Measurements from ENCODE around the gene GSG1L.

The GSG1L gene

GRCh38 chr16:27818246-27818645 is 245.3 kb downstream of the GSG1L start:
- Mint-ChIP-seq H3K9me3 (no peaks in the 10 kb centered on the region), H3K27me3 (peaks cover 58 to 79% of the 10 kb centered on the region in 2 donors), H3K4me3 (no peak overlapping the region), H3K27ac (no peak overlapping the region), H3K4me1 (ENCODE audit: low read depth in 2 of 2) (no peaks in the 10 kb centered on the region), H3K36me3 (ENCODE audit: insufficient read depth) (no peaks in the 10 kb centered on the region)
- no peak for ATAC-seq (replicated peaks)
- DNase-seq: no peak

DNA sequence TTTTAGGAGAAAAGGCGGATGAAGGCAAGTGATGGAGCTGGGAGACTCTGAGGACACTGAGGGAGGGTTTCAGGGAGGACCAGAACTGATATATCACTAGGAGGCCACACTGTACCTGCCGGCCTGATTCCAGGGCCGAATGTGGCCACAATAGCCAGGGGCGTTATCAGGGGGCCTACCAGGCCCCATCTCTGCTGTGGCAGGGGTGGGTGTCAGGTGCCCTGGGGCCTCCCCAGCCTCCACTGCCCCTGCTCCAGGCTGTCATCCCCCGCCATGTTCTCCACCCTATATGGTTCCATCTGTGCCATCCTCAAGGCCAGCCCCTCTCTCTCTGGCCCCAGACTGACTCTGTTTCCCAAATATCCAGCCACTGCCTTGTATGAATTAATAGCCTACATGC is 246.5 kb downstream of the GSG1L start:
- Mint-ChIP-seq H3K9me3 (no peaks in the 10 kb centered on the region), H3K27me3 (peaks cover 58 to 87% of the 10 kb centered on the region in 2 donors), H3K4me3 (no peak overlapping the region), H3K4me1 (ENCODE audit: low read depth in 2 of 2) (no peaks in the 10 kb centered on the region), H3K36me3 (ENCODE audit: insufficient read depth) (no peaks in the 10 kb centered on the region), H3K27ac (no peak overlapping the region)
- DNase-seq (no peak), ATAC-seq (replicated peaks) (no peak)

- H3K9me3 Mint-ChIP-seq: no peaks in the 10 kb centered on the region
- ATAC-seq (replicated peaks): no peak
- peaks cover 58 to 88% of the 10 kb centered on the region in 2 donors for H3K27me3 Mint-ChIP-seq
- H3K4me3 Mint-ChIP-seq: no peak overlapping the region
- H3K4me1 Mint-ChIP-seq (ENCODE audit: low read depth in 2 of 2): no peaks in the 10 kb centered on the region
- DNase-seq: no peak
- no peaks in the 10 kb centered on the region for H3K36me3 Mint-ChIP-seq (ENCODE audit: insufficient read depth)
- no peak overlapping the region for H3K27ac Mint-ChIP-seq
These were observed 247.0 kb downstream of the GSG1L start for GRCh38 chr16:27816561-27816960.

DNA sequence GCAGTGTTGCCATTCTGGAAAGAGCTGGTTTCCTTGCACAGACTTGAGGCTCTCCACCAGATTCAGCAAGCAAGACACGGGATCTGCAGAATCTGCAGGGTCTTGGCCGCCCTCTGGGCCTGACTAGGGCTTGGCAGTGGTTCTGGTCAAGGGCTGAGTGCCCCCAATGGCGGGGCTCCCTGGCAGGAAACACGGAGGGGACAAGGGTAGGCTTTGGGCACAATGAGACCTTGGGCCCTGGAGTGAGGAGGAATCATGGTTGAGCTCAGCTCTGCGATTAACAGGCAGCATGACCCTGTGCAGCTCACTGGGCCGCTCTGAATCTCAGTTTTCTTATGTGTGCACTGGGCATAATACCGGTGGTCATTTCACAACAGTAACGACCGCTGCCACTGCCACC is 249.9 kb downstream of the GSG1L start:
- Mint-ChIP-seq H3K27me3 (peaks cover 32 to 58% of the 10 kb centered on the region in 2 donors), H3K9me3 (no peaks in the 10 kb centered on the region), H3K36me3 (ENCODE audit: insufficient read depth) (no peaks in the 10 kb centered on the region), H3K27ac (no peak overlapping the region), H3K4me3 (no peak overlapping the region), H3K4me1 (ENCODE audit: low read depth in 2 of 2) (no peaks in the 10 kb centered on the region)
- ATAC-seq (replicated peaks): no peak
- no peak for DNase-seq

GRCh38 chr16:27811881-27812280 is 251.6 kb downstream of the GSG1L start:
- no peak overlapping the region for H3K4me3 Mint-ChIP-seq
- H3K27me3 Mint-ChIP-seq: peaks cover 15 to 41% of the 10 kb centered on the region in 2 donors
- H3K9me3 Mint-ChIP-seq: no peaks in the 10 kb centered on the region
- H3K36me3 Mint-ChIP-seq (ENCODE audit: insufficient read depth): no peaks in the 10 kb centered on the region
- ATAC-seq (replicated peaks): no peak
- no peaks in the 10 kb centered on the region for H3K4me1 Mint-ChIP-seq (ENCODE audit: low read depth in 2 of 2)
- DNase-seq: no peak
- H3K27ac Mint-ChIP-seq: no peak overlapping the region

GRCh38 chr16:27806986-27807385 is 256.5 kb downstream of the GSG1L start:
- DNase-seq (no peak), ATAC-seq (replicated peaks) (no peak)
- Mint-ChIP-seq H3K36me3 (ENCODE audit: insufficient read depth) (no peaks in the 10 kb centered on the region), H3K27me3 (peaks cover 28 to 35% of the 10 kb centered on the region in 2 donors), H3K27ac (no peak overlapping the region), H3K4me1 (ENCODE audit: low read depth in 2 of 2) (peaks cover 0 to 3% of the 10 kb centered on the region in 2 donors), H3K9me3 (no peaks in the 10 kb centered on the region), H3K4me3 (no peak overlapping the region)

- H3K4me1 Mint-ChIP-seq (ENCODE audit: low read depth in 2 of 2): peaks cover 0 to 3% of the 10 kb centered on the region in 2 donors
- no peak overlapping the region for H3K4me3 Mint-ChIP-seq
- peaks cover 34% of the 10 kb centered on the region in 2 donors for H3K27me3 Mint-ChIP-seq
- no peak for DNase-seq
- no peaks in the 10 kb centered on the region for H3K9me3 Mint-ChIP-seq
- no peak for ATAC-seq (replicated peaks)
- H3K27ac Mint-ChIP-seq: no peak overlapping the region
- no peaks in the 10 kb centered on the region for H3K36me3 Mint-ChIP-seq (ENCODE audit: insufficient read depth)
These were observed 257.1 kb downstream of the GSG1L start for GRCh38 chr16:27806388-27806787.

GRCh38 chr16:27805828-27806351 is 257.6 kb downstream of the GSG1L start:
- Mint-ChIP-seq H3K4me1 (ENCODE audit: low read depth in 2 of 2) (peaks cover 0 to 3% of the 10 kb centered on the region in 2 donors), H3K36me3 (ENCODE audit: insufficient read depth) (no peaks in the 10 kb centered on the region), H3K27me3 (peaks cover 34 to 38% of the 10 kb centered on the region in 2 donors), H3K9me3 (no peaks in the 10 kb centered on the region), H3K4me3 (no peak overlapping the region), H3K27ac (no peak overlapping the region)
- ATAC-seq (replicated peaks) (no peak), DNase-seq (no peak)

GRCh38 chr16:27803775-27804549 is 259.6 kb downstream of the GSG1L start:
- no peaks in the 10 kb centered on the region for H3K36me3 Mint-ChIP-seq (ENCODE audit: insufficient read depth)
- DNase-seq (no peak), ATAC-seq (replicated peaks) (no peak)
- H3K27me3 Mint-ChIP-seq: peaks cover 34 to 43% of the 10 kb centered on the region in 2 donors
- H3K4me1 Mint-ChIP-seq (ENCODE audit: low read depth in 2 of 2): peaks cover 0 to 3% of the 10 kb centered on the region in 2 donors
- H3K9me3 Mint-ChIP-seq: no peaks in the 10 kb centered on the region
- H3K4me3 Mint-ChIP-seq: no peak overlapping the region
- H3K27ac Mint-ChIP-seq: no peak overlapping the region

GRCh38 chr16:27802664-27803439 is 260.7 kb downstream of the GSG1L start:
- no peak overlapping the region for H3K4me3 Mint-ChIP-seq
- H3K36me3 Mint-ChIP-seq (ENCODE audit: insufficient read depth): no peaks in the 10 kb centered on the region
- no peak for DNase-seq
- peaks cover 34 to 43% of the 10 kb centered on the region in 2 donors for H3K27me3 Mint-ChIP-seq
- H3K4me1 Mint-ChIP-seq (ENCODE audit: low read depth in 2 of 2): peaks cover 4 to 5% of the 10 kb centered on the region in 2 donors
- H3K27ac Mint-ChIP-seq: no peak overlapping the region
- no peaks in the 10 kb centered on the region for H3K9me3 Mint-ChIP-seq
- ATAC-seq (replicated peaks): no peak

GRCh38 chr16:27801289-27801945 is 262.1 kb downstream of the GSG1L start:
- Mint-ChIP-seq H3K4me3 (no peak overlapping the region), H3K27ac (no peak overlapping the region), H3K4me1 (ENCODE audit: low read depth in 2 of 2) (peaks cover 4 to 5% of the 10 kb centered on the region in 2 donors), H3K27me3 (peaks cover 34 to 47% of the 10 kb centered on the region in 2 donors), H3K9me3 (no peaks in the 10 kb centered on the region), H3K36me3 (ENCODE audit: insufficient read depth) (no peaks in the 10 kb centered on the region)
- DNase-seq (no peak), ATAC-seq (replicated peaks) (no peak)

GRCh38 chr16:27800817-27801216 is 262.7 kb downstream of the GSG1L start:
- Mint-ChIP-seq H3K36me3 (ENCODE audit: insufficient read depth) (no peaks in the 10 kb centered on the region), H3K4me1 (ENCODE audit: low read depth in 2 of 2) (peaks cover 4 to 5% of the 10 kb centered on the region in 2 donors), H3K27me3 (peaks cover 30 to 47% of the 10 kb centered on the region in 2 donors), H3K9me3 (no peaks in the 10 kb centered on the region), H3K4me3 (no peak overlapping the region), H3K27ac (no peak overlapping the region)
- DNase-seq (no peak), ATAC-seq (replicated peaks) (no peak)

DNA sequence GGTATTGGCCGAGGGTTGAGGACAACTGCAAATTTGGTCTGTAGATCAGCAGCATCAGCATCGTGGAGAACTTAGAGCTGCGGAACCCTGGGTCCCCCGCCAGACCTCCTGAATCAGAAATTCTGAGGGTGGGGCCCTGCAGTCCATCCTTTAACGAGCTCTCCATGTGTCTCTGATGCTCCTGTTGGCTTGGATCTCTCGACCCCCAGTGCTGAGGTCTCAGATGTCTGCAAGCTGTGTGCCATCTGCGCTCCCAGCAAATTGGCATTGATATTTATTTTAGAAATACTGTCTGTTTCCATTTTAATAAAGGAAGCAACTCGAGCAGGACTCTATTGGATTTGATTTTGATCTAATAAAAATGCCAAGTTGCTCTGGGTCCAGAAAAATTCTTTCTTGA is 263.6 kb downstream of the GSG1L start:
- Mint-ChIP-seq H3K4me1 (ENCODE audit: low read depth in 2 of 2) (peaks cover 4 to 5% of the 10 kb centered on the region in 2 donors), H3K9me3 (peaks cover 0 to 2% of the 10 kb centered on the region in 2 donors), H3K27ac (no peak overlapping the region), H3K27me3 (peaks cover 34 to 54% of the 10 kb centered on the region in 2 donors), H3K4me3 (no peak overlapping the region), H3K36me3 (ENCODE audit: insufficient read depth) (no peaks in the 10 kb centered on the region)
- DNase-seq (no peak), ATAC-seq (replicated peaks) (no peak)
